Measurements from ENCODE around the gene ZSWIM8.
A peak's percentile ranks its signal among the peaks of the same experiment; 100 is the strongest.

GRCh38 chr10:73819513-73820093 is 34.2 kb downstream of the ZSWIM8 start:
- TF ChIP-seq CTCF (conservative IDR thresholded peaks at IDR 0.05) (peak; percentile 65), ZFX (IDR thresholded peaks at IDR 0.05) (no peak)
